Activated CD4-positive, alpha-beta T cell treated with anti-CD3 and anti-CD28 coated beads for 1 hour (primary cell): Measurements from ENCODE around the gene DYNLRB1.
"Not testable (repeated sequence)": the region's sequence is repeated elsewhere in the genome, so short reads cannot be mapped to it uniquely, and the experiment has no call there.

ENCODE experiments used
- DNase-seq: peaks from one replicate; pipeline ENCODE4 v3.0.0-alpha.2; 2020

DYNLRB1 gene

GRCh38 chr20:34512266-34512954 lies 3.8 kb upstream of the DYNLRB1 start:
- DNase-seq: no peak

- DNase-seq: no peak
These were observed 3.2 kb upstream of the DYNLRB1 start for GRCh38 chr20:34512955-34513419.

GRCh38 chr20:34514034-34514433 lies 2.2 kb upstream of the DYNLRB1 start:
- DNase-seq: not testable (repeated sequence)

GRCh38 chr20:34514897-34515483 lies 1.2 kb upstream of the DYNLRB1 start:
- no peak for DNase-seq

- DNase-seq: peak; percentile 61
These were observed 557 bp upstream of the DYNLRB1 start for GRCh38 chr20:34515484-34516246.

GRCh38 chr20:34517114-34517505 lies 888 bp downstream of the DYNLRB1 start:
- no peak for DNase-seq

GRCh38 chr20:34518863-34519262 lies 2.6 kb downstream of the DYNLRB1 start:
- not testable (repeated sequence) for DNase-seq

- DNase-seq: not testable (repeated sequence)
These were observed 3.6 kb downstream of the DYNLRB1 start for GRCh38 chr20:34519841-34520240.

- peak; percentile 35 for DNase-seq
These were observed 7.0 kb downstream of the DYNLRB1 start for GRCh38 chr20:34522969-34523871.

- DNase-seq: no peak
These were observed 8.2 kb downstream of the DYNLRB1 start for GRCh38 chr20:34524426-34524825.

GRCh38 chr20:34525342-34525708 lies 9.1 kb downstream of the DYNLRB1 start:
- no peak for DNase-seq

GRCh38 chr20:34525709-34526416 lies 9.6 kb downstream of the DYNLRB1 start:
- DNase-seq: no peak

- no peak for DNase-seq
These were observed 10.2 kb downstream of the DYNLRB1 start for GRCh38 chr20:34526466-34526865.

GRCh38 chr20:34527016-34527415 lies 10.8 kb downstream of the DYNLRB1 start:
- DNase-seq: no peak

- no peak for DNase-seq
These were observed 12.7 kb downstream of the DYNLRB1 start for GRCh38 chr20:34528921-34529297.

- DNase-seq: no peak
These were observed 13.5 kb downstream of the DYNLRB1 start for GRCh38 chr20:34529742-34530141.

- no peak for DNase-seq
These were observed 14.1 kb downstream of the DYNLRB1 start for GRCh38 chr20:34530342-34530741.

- DNase-seq: no peak
These were observed 15.5 kb downstream of the DYNLRB1 start for GRCh38 chr20:34531608-34532265.

- no peak for DNase-seq
These were observed 16.1 kb downstream of the DYNLRB1 start for GRCh38 chr20:34532320-34532719.

- no peak for DNase-seq
These were observed 16.5 kb downstream of the DYNLRB1 start for GRCh38 chr20:34532756-34533155.

GRCh38 chr20:34534391-34535165 lies 18.4 kb downstream of the DYNLRB1 start:
- no peak for DNase-seq
